Endodermal cell (in vitro differentiated cells): ENCODE results near the gene MBNL3. TPM values are rescaled to one million over a fixed set of nuclear protein-coding genes. Genes with fewer than 3 reads are reported as not detected.

Experiments
- DNase-seq: peaks from one replicate; pipeline ENCODE4 v3.0.0-alpha.2; 2017
- H3K27ac ChIP-seq: 2 replicates; pipeline ENCODE4 v1.5.1; 2013; ENCODE audit warnings: mild to moderate bottlenecking, low read depth, low read length, moderate library complexity
- H3K27me3 ChIP-seq: 2 replicates; pipeline ENCODE4 v1.6.1; 2013; ENCODE audit warnings: mild to moderate bottlenecking, low read length, moderate library complexity; ENCODE audit not compliant: insufficient read depth, control insufficient read depth, poor library complexity, severe bottlenecking
- H3K36me3 ChIP-seq: 2 replicates; pipeline ENCODE4 v1.7.0; 2013; ENCODE audit warnings: mild to moderate bottlenecking, low read length, moderate library complexity; ENCODE audit not compliant: control insufficient read depth, insufficient read depth
- H3K4me1 ChIP-seq: one replicate; pipeline ENCODE4 v1.7.0; 2013; ENCODE audit warnings: low read length; ENCODE audit not compliant: control insufficient read depth, insufficient read depth
- H3K4me3 ChIP-seq: 2 replicates; pipeline ENCODE4 v1.5.1; 2013; ENCODE audit warnings: mild to moderate bottlenecking, low read length, moderate library complexity
- H3K9ac ChIP-seq: 2 replicates; pipeline ENCODE4 v1.6.1; 2013; ENCODE audit warnings: mild to moderate bottlenecking, low read length, moderate library complexity; ENCODE audit not compliant: poor library complexity, severe bottlenecking; ENCODE audit errors: extremely low read depth
- H3K9me3 ChIP-seq: 2 replicates; pipeline ENCODE4 v1.6.1; 2013; ENCODE audit warnings: mild to moderate bottlenecking, low read length, moderate library complexity; ENCODE audit not compliant: control insufficient read depth
- H3K27ac Mint-ChIP-seq: 2 replicates; pipeline ENCODE4 v1.8.0; 2020; ENCODE audit warnings: mixed read lengths
- H3K27me3 Mint-ChIP-seq: 2 replicates; pipeline ENCODE4 v1.8.0; 2021; ENCODE audit warnings: mild to moderate bottlenecking, mixed read lengths; ENCODE audit not compliant: insufficient read depth
- H3K36me3 Mint-ChIP-seq: 2 replicates; pipeline ENCODE4 v1.8.0; 2020; ENCODE audit warnings: low read depth, mixed read lengths
- H3K4me1 Mint-ChIP-seq: 2 replicates; pipeline ENCODE4 v1.8.0; 2020; ENCODE audit warnings: mixed read lengths
- H3K4me3 Mint-ChIP-seq: 2 replicates; pipeline ENCODE4 v1.8.0; 2020; ENCODE audit warnings: mild to moderate bottlenecking, moderate library complexity, mixed read lengths
- H3K9me3 Mint-ChIP-seq: 2 replicates; pipeline ENCODE4 v1.8.0; 2020; ENCODE audit warnings: mild to moderate bottlenecking, mixed read lengths
- CTCF ChIP-seq: fragments of 200-600 bp; sonication (generic); conservative IDR thresholded peaks from 2 replicates; pipeline ENCODE4 v1.5.0; 2021; ENCODE audit warnings: antibody characterized with exemption, mild to moderate bottlenecking
- WGBS, 2 experiments: methylation state at CpG; one replicate each; pipeline versions ENCODE4 v1.1.5 to v1.1.7; 2013; ENCODE audit warnings: missing lambda C conversion rate in 2 of 2, mixed read lengths in 1 of 2; ENCODE audit not compliant: insufficient coverage in 1 of 2, insufficient read length in 1 of 2; 5-methylcytosine and 5-hydroxymethylcytosine counted together
- total RNA-seq, 2 donors: library from RNA; stranded (reverse); fragmentation: NEBNext Ultra II Directional in 1 of 2; extraction: Animal tissue kit (Norgen Biotek cat#: 25700) in 1 of 2; gene quantifications; 2 replicates in 1 of 2; 3 replicates in 1 of 2; pipeline ENCODE4 v1.2.1, GENCODE V29; 2021

The MBNL3 gene
- total RNA-seq, 2 donors from 2014 or later, result 17.0 to 33.4 TPM

GRCh38 chrX:132532097-132532496 lies 43.3 kb upstream of the MBNL3 start:
- Mint-ChIP-seq H3K9me3 (no peaks in the 10 kb centered on the region), H3K27me3 (peaks cover 17% of the 10 kb centered on the region), H3K4me1 (no peaks in the 10 kb centered on the region), H3K4me3 (no peak overlapping the region), H3K36me3 (no peaks in the 10 kb centered on the region), H3K27ac (no peak overlapping the region)
- no peak for TF ChIP-seq CTCF
- WGBS, 2 experiments, result 100% methylated on average over 1 of the region's 1 CpG; no CpG with 5 or more reads in 1 of the 2 experiments
- no peaks in the 10 kb centered on the region for H3K27me3 ChIP-seq
- H3K9me3 ChIP-seq, result no peaks in the 10 kb centered on the region
- DNase-seq, result no peak
- no peaks in the 10 kb centered on the region for H3K36me3 ChIP-seq
- H3K27ac ChIP-seq, result no peak overlapping the region
- no peak overlapping the region for H3K4me3 ChIP-seq
- no peak overlapping the region for H3K9ac ChIP-seq
- H3K4me1 ChIP-seq, result no peaks in the 10 kb centered on the region

- H3K4me1 ChIP-seq, result no peaks in the 10 kb centered on the region
- H3K9me3 Mint-ChIP-seq, result no peaks in the 10 kb centered on the region
- no peak for DNase-seq
- WGBS, 2 experiments, result no CpG with 5 or more reads among the region's 1 CpG
- no peak overlapping the region for H3K4me3 ChIP-seq
- no peaks in the 10 kb centered on the region for H3K27me3 ChIP-seq
- no peak for TF ChIP-seq CTCF
- H3K36me3 ChIP-seq, result no peaks in the 10 kb centered on the region
- H3K36me3 Mint-ChIP-seq, result no peaks in the 10 kb centered on the region
- no peak overlapping the region for H3K4me3 Mint-ChIP-seq
- H3K9ac ChIP-seq, result no peak overlapping the region
- no peaks in the 10 kb centered on the region for H3K9me3 ChIP-seq
- H3K27ac ChIP-seq, result no peak overlapping the region
- peaks cover 5% of the 10 kb centered on the region for H3K4me1 Mint-ChIP-seq
- H3K27me3 Mint-ChIP-seq, result peaks cover 6% of the 10 kb centered on the region
- H3K27ac Mint-ChIP-seq, result no peak overlapping the region
Measured at GRCh38 chrX:132520792-132521191, 32.0 kb upstream of the MBNL3 start.

- Mint-ChIP-seq H3K36me3 (no peaks in the 10 kb centered on the region), H3K4me3 (no peak overlapping the region), H3K4me1 (peaks cover 5% of the 10 kb centered on the region), H3K27ac (no peak overlapping the region), H3K9me3 (no peaks in the 10 kb centered on the region), H3K27me3 (peaks cover 5% of the 10 kb centered on the region)
- DNase-seq, result no peak
- no peak for TF ChIP-seq CTCF
- H3K36me3 ChIP-seq, result no peaks in the 10 kb centered on the region
- H3K9ac ChIP-seq, result no peak overlapping the region
- no peaks in the 10 kb centered on the region for H3K4me1 ChIP-seq
- no peak overlapping the region for H3K4me3 ChIP-seq
- no peaks in the 10 kb centered on the region for H3K9me3 ChIP-seq
- no peaks in the 10 kb centered on the region for H3K27me3 ChIP-seq
- H3K27ac ChIP-seq, result no peak overlapping the region
- 81 to 92% methylated on average over 2 to 3 of the region's 3 CpGs for WGBS, 2 experiments
Measured at GRCh38 chrX:132520213-132520612, 31.4 kb upstream of the MBNL3 start.
